Loucy (cell line): ENCODE data around the gene WTIP.

Experiments
- H2AFZ ChIP-seq: fragments of 200-600 bp; sonication (generic); 2 replicates; pipeline ENCODE4 v1.6.0; 2016; ENCODE audit warnings: antibody characterized with exemption, mild to moderate bottlenecking, low read length, moderate library complexity
- H3F3A ChIP-seq: fragments of 200-600 bp; 2 replicates; pipeline ENCODE4 v1.6.0; 2016; ENCODE audit warnings: antibody characterized with exemption, low read depth, mild to moderate bottlenecking
- H3K27me3 ChIP-seq: fragments of 200-600 bp; sonication (generic); 2 replicates; pipeline ENCODE4 v1.6.1; 2014; ENCODE audit warnings: low read length, mild to moderate bottlenecking; ENCODE audit not compliant: insufficient read depth, poor library complexity, severe bottlenecking
- H3K36me3 ChIP-seq: fragments of 200-600 bp; sonication (generic); 2 replicates; pipeline ENCODE4 v1.6.1; 2016; ENCODE audit warnings: low read length; ENCODE audit not compliant: insufficient read depth
- H3K4me1 ChIP-seq: fragments of 200-600 bp; sonication (generic); 2 replicates; pipeline ENCODE4 v1.5.1; 2014; ENCODE audit warnings: low read length, mild to moderate bottlenecking; ENCODE audit not compliant: insufficient read depth, poor library complexity, severe bottlenecking
- H3K4me2 ChIP-seq: fragments of 200-600 bp; sonication (generic); 2 replicates; pipeline ENCODE4 v1.6.0; 2014; ENCODE audit warnings: antibody characterized with exemption, low read length, low read depth, mild to moderate bottlenecking; ENCODE audit not compliant: poor library complexity, severe bottlenecking
- H3K4me3 ChIP-seq: fragments of 200-600 bp; sonication (generic); 2 replicates; pipeline ENCODE4 v1.5.1; 2014; ENCODE audit warnings: low read length, mild to moderate bottlenecking, mixed read lengths; ENCODE audit not compliant: poor library complexity, severe bottlenecking
- H3K79me2 ChIP-seq: fragments of 200-600 bp; sonication (generic); 2 replicates; pipeline ENCODE4 v1.6.1; 2014; ENCODE audit warnings: low read length; ENCODE audit not compliant: insufficient read depth
- H3K9ac ChIP-seq: fragments of 200-600 bp; sonication (generic); 2 replicates; pipeline ENCODE4 v1.6.0; 2014; ENCODE audit warnings: mild to moderate bottlenecking, low read depth, low read length, moderate library complexity; ENCODE audit not compliant: poor library complexity, severe bottlenecking
- H3K9me2 ChIP-seq: fragments of 200-600 bp; sonication (generic); replicated peaks from 2 replicates; pipeline ENCODE4 v1.6.1; 2016; ENCODE audit warnings: low read depth, low read length, mixed read lengths
- H3K9me3 ChIP-seq: fragments of 200-600 bp; sonication (generic); 2 replicates; pipeline ENCODE4 v1.6.1; 2014; ENCODE audit warnings: mild to moderate bottlenecking, antibody characterized with exemption, low read length, low read depth; ENCODE audit not compliant: insufficient read depth
- H4K20me1 ChIP-seq: fragments of 200-600 bp; sonication (generic); 2 replicates; pipeline ENCODE4 v1.6.0; 2014; ENCODE audit warnings: antibody characterized with exemption, low read length, mild to moderate bottlenecking; ENCODE audit not compliant: insufficient read depth, poor library complexity, severe bottlenecking
- EZH2phosphoT487 ChIP-seq: fragments of 200-600 bp; IDR thresholded peaks from 2 replicates; pipeline ENCODE4 v1.6.1; 2018; ENCODE audit warnings: antibody characterized with exemption, mild to moderate bottlenecking, moderate library complexity, borderline replicate concordance
- TF ChIP-seq, protein P1 (sequence below): fragments of 200-600 bp; sonication (generic); conservative IDR thresholded peaks from 2 replicates; pipeline ENCODE4 v1.5.1; 2014; ENCODE audit warnings: mild to moderate bottlenecking, antibody characterized with exemption, low read length

The WTIP gene

DNA sequence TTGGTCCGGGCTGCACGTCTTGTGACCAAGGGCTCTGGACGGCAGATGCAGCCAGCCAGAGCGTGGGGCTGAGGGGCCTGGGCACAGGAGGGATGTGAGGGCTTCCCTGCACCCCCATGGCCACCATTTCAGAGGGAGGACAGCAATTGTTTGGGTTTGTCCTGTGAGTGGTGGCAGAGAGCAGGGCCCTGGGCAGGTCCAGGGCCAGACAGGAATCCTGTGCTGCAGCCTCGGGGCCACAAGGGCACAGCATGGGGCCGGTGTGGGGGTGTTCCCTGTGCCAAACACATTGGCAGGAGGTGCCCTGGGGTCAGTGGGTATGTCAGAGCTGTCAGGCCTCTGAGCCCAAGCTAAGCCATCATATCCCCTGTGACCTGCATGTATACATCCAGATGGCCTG lies 32.2 kb downstream of the WTIP start:
- TF ChIP-seq, protein P1, sequence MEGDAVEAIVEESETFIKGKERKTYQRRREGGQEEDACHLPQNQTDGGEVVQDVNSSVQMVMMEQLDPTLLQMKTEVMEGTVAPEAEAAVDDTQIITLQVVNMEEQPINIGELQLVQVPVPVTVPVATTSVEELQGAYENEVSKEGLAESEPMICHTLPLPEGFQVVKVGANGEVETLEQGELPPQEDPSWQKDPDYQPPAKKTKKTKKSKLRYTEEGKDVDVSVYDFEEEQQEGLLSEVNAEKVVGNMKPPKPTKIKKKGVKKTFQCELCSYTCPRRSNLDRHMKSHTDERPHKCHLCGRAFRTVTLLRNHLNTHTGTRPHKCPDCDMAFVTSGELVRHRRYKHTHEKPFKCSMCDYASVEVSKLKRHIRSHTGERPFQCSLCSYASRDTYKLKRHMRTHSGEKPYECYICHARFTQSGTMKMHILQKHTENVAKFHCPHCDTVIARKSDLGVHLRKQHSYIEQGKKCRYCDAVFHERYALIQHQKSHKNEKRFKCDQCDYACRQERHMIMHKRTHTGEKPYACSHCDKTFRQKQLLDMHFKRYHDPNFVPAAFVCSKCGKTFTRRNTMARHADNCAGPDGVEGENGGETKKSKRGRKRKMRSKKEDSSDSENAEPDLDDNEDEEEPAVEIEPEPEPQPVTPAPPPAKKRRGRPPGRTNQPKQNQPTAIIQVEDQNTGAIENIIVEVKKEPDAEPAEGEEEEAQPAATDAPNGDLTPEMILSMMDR: no peak
- TF ChIP-seq EZH2phosphoT487: no peak
- no peak overlapping the region for H3K4me3 ChIP-seq
- H3K4me1 ChIP-seq: no peaks in the 10 kb centered on the region
- no peaks in the 10 kb centered on the region for H4K20me1 ChIP-seq
- no peaks in the 10 kb centered on the region for H3K27me3 ChIP-seq
- no peak overlapping the region for H2AFZ ChIP-seq
- H3K9ac ChIP-seq: no peak overlapping the region
- H3K36me3 ChIP-seq: no peaks in the 10 kb centered on the region
- H3K79me2 ChIP-seq: no peaks in the 10 kb centered on the region
- H3K9me2 ChIP-seq: no peaks in the 10 kb centered on the region
- no peak overlapping the region for H3K4me2 ChIP-seq
- H3F3A ChIP-seq: no peaks in the 10 kb centered on the region
- H3K9me3 ChIP-seq: no peaks in the 10 kb centered on the region

DNA sequence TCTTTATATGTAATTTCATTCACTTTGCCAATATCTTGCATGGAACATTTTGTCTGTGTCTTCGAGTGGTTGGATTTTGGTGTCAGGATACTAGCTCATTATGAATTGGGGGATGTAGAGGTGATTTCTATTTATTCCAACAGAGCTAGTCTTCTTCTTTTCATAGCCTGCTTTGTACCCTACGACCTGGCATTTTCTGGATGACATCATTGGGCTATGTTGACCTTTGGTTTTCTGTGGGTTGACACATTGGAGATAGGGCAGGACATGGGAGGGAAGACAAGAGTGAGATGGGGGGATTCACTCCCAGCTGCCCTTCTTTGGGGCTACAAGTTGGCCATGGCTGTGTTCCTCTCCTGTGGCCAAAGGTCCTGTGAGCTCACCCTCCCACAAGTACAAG lies 38.0 kb downstream of the WTIP start:
- Histone ChIP-seq H4K20me1 (no peaks in the 10 kb centered on the region), H3K9me2 (no peaks in the 10 kb centered on the region), H3K36me3 (no peaks in the 10 kb centered on the region), H3K9me3 (no peaks in the 10 kb centered on the region), H3K4me2 (no peak overlapping the region), H2AFZ (no peak overlapping the region), H3K79me2 (no peaks in the 10 kb centered on the region), H3K27me3 (no peaks in the 10 kb centered on the region), H3K4me3 (no peak overlapping the region), H3F3A (no peaks in the 10 kb centered on the region), H3K9ac (no peak overlapping the region), H3K4me1 (no peaks in the 10 kb centered on the region)
- TF ChIP-seq, protein P1: no peak
- no peak for TF ChIP-seq EZH2phosphoT487

DNA sequence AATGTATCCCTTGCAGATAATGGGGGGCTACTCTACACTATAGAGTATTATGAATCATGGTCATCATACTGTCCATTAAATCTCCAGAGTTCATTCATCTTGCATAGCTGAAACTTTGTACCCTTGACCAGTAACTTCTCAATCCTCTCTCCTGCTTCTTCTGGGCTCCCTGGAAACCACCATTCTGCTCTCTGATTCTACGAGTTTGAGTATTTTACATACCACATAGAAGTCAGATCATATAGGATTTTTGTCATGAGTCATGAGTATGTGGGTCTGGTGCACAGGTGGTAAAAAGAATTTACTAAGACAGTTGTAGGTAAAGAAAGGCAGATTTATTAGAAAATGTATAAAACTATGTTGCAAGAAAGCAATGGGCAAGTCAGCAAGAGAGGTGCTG lies 41.9 kb downstream of the WTIP start:
- Histone ChIP-seq H3K27me3 (no peaks in the 10 kb centered on the region), H3K9me3 (no peaks in the 10 kb centered on the region), H2AFZ (no peak overlapping the region), H4K20me1 (no peaks in the 10 kb centered on the region), H3K79me2 (no peaks in the 10 kb centered on the region), H3K36me3 (no peaks in the 10 kb centered on the region), H3F3A (no peaks in the 10 kb centered on the region), H3K4me3 (no peak overlapping the region), H3K4me1 (no peaks in the 10 kb centered on the region), H3K4me2 (no peak overlapping the region), H3K9me2 (no peaks in the 10 kb centered on the region), H3K9ac (no peak overlapping the region)
- TF ChIP-seq, protein P1: no peak
- TF ChIP-seq EZH2phosphoT487: no peak
